Colonic mucosa (tissue), 4 donors: ENCODE measurements around the gene EMID1. TPM values are rescaled to one million over a fixed set of nuclear protein-coding genes. Genes with fewer than 3 reads are reported as not detected.
"Not testable (repeated sequence)": the region's sequence is repeated elsewhere in the genome, so short reads cannot be mapped to it uniquely, and the experiment has no call there.

ENCODE experiments used
- DNase-seq: peaks from one replicate; pipeline ENCODE4 v3.0.0-alpha.2; 2020
- H3K27ac ChIP-seq: fragments of 200-600 bp; one replicate; pipeline ENCODE4 v1.8.0; 2021
- H3K27me3 ChIP-seq: fragments of 200-600 bp; one replicate; pipeline ENCODE4 v1.8.0; 2021
- H3K36me3 ChIP-seq: fragments of 200-600 bp; one replicate; pipeline ENCODE4 v1.8.0; 2021
- H3K4me1 ChIP-seq: fragments of 200-600 bp; one replicate; pipeline ENCODE4 v1.8.0; 2021; ENCODE audit warnings: mild to moderate bottlenecking
- H3K4me3 ChIP-seq: fragments of 200-600 bp; one replicate; pipeline ENCODE4 v1.8.0; 2021
- H3K9ac ChIP-seq, 2 donors: one replicate each; pipeline ENCODE4 v1.7.0; 2013; ENCODE audit warnings: control low read depth in 2 of 2, low read depth in 2 of 2, low read length in 2 of 2
- H3K9me3 ChIP-seq: fragments of 200-600 bp; one replicate; pipeline ENCODE4 v1.8.0; 2021
- intact Hi-C: fragments of 100-400 bp; cut with DNase I; formaldehyde crosslinking; loops from one replicate; pipeline ENCODE4 v1.14.1; 2022
- total RNA-seq, 2 donors: library from RNA; stranded (reverse); fragmentation: NEBNext Ultra II Directional in 1 of 2; extraction: Animal tissue kit (Norgen Biotek cat#: 25700) in 1 of 2; gene quantifications; one replicate each; pipeline ENCODE4 v1.2.1, GENCODE V29; 2021
- TF ChIP-seq, protein P1 (sequence below): fragments of 200-600 bp; IDR thresholded peaks from one replicate; pipeline ENCODE4 v1.8.0; 2022; ENCODE audit warnings: antibody characterized with exemption, mild to moderate bottlenecking
- donor health status: healthy.
- donor health status: DM: no; HTN: no; CAD: no.
- donor health status: DM: no; HTN: no; CAD: no.

Gene EMID1
- total RNA-seq, 2 donors from 2014 or later = 4.4 TPM

DNA sequence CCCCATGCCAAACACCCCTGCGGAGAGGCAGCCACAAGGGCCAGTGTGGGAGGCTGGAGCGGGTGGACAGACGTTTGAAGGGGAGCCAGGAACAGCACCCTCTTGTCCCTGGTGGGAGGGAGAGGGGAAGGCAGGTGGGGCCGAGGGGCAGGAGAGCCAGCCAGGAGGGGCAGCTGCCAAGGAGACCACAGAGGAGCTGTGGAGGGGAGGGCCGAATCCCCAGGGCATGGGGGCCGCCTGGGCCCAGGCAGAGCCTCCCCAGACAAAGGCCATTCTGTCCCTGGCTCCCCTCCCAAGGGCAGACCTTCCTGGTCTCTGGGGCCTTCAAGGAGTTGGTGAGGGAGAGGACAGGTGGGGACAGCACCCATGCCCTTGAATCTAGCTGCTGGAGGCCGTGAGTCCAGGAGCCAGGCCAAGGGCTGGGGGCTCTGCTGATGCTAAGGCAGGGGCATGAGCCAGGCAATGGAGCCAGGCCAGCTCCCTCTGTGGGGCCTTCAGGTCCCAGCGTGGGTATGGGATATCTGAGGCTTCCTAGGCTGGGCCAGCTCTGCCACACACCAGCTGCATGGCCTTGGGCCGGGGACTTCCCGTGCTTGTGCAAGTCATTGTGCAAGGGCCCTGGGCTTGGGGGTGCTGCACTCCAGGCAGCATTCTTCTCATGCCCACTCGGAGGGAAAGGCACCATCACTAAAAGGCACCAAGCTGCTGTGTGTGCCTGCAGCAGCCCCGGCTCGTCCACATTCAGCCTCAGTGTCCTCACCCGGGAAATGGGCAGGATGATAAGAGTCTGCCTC, 11.4 kb downstream of the EMID1 start:
- Histone ChIP-seq H3K4me3 (no peak overlapping the region), H3K4me1 (no peaks in the 10 kb centered on the region), H3K27me3 (no peaks in the 10 kb centered on the region), H3K9ac (no peak overlapping the region), H3K27ac (no peak overlapping the region), H3K9me3 (no peaks in the 10 kb centered on the region), H3K36me3 (no peaks in the 10 kb centered on the region)
- TF ChIP-seq, protein P1, sequence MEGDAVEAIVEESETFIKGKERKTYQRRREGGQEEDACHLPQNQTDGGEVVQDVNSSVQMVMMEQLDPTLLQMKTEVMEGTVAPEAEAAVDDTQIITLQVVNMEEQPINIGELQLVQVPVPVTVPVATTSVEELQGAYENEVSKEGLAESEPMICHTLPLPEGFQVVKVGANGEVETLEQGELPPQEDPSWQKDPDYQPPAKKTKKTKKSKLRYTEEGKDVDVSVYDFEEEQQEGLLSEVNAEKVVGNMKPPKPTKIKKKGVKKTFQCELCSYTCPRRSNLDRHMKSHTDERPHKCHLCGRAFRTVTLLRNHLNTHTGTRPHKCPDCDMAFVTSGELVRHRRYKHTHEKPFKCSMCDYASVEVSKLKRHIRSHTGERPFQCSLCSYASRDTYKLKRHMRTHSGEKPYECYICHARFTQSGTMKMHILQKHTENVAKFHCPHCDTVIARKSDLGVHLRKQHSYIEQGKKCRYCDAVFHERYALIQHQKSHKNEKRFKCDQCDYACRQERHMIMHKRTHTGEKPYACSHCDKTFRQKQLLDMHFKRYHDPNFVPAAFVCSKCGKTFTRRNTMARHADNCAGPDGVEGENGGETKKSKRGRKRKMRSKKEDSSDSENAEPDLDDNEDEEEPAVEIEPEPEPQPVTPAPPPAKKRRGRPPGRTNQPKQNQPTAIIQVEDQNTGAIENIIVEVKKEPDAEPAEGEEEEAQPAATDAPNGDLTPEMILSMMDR = no peak
- no peak for DNase-seq
- intact Hi-C loops = no loop called here

DNA sequence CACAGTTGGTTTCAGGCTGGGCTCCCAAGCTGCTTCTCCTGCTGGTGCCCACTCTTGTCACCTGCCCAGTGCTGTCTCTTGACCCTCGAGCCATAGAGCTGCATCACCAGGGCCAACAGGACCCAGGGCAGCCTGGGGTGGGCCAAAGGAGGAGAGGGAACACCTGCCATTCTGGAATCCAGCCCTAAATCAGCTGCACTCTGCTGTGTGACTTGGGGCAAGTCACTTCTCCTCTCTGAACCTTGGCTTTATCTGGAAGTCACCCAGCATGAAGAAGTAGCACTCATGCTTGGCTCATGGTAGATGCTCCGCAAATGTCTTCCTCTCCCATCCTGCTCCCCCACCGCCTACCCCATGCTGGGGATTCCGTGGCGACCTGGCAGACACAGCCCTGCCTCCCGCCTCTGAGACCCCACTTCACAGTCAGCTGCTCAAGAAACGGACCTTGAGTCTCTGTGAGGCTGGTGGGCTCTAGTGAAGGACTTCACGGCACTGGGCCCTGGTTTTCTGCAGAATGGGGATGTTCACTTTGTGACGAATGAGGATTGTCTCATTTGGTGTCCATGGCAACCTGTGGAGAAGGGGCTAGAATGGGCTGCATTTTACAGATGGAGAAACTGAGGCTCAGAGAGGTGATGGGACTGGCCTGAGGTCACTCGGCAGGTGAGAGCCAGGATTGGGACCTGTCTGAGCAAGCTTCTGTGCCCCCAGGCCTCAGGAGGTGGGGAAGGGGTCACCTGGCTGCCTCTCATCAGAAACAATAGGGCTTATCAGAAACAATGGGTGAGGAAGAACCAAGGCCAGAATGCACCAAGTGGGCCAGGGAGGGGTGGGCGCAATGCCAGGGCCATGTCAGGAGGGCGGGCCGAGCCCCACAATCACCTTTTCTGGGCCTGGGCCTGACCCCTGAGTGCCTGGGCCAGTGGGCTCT, 12.4 kb downstream of the EMID1 start:
- TF ChIP-seq, protein P1 = no peak
- H3K27ac ChIP-seq = no peak overlapping the region
- no peaks in the 10 kb centered on the region for H3K36me3 ChIP-seq
- no peak for DNase-seq
- no peaks in the 10 kb centered on the region for H3K27me3 ChIP-seq
- H3K9me3 ChIP-seq = no peaks in the 10 kb centered on the region
- H3K9ac ChIP-seq = no peak overlapping the region
- H3K4me1 ChIP-seq = no peaks in the 10 kb centered on the region
- intact Hi-C loops = no loop called here
- no peak overlapping the region for H3K4me3 ChIP-seq

GRCh38 chr22:29218758-29219408, 13.2 kb downstream of the EMID1 start:
- Histone ChIP-seq H3K36me3 (no peaks in the 10 kb centered on the region), H3K27ac (no peak overlapping the region), H3K9me3 (no peaks in the 10 kb centered on the region), H3K4me3 (no peak overlapping the region), H3K9ac (no peak overlapping the region), H3K4me1 (no peaks in the 10 kb centered on the region), H3K27me3 (no peaks in the 10 kb centered on the region)
- DNase-seq = no peak
- TF ChIP-seq, protein P1 = no peak
- intact Hi-C loops = no loop called here

DNA sequence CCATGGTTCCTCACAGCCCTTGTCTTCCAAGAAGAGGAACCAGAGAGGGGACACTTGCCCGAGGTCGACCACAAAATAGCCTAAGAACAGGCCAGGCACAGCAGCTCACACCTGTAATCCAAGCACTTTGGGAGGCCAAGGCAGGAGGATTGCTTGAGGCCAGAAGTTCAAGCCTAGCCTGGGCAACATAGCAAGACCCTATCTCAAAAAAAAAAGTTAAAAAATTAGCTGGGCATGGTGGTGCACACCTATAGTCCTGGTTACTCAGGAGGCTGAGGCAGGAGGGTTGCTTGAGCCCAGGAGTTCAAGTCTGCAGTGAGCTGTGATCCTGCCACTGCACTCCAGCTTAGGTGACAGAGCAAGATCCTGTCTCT, 13.7 kb downstream of the EMID1 start:
- H3K36me3 ChIP-seq, H3K4me1 ChIP-seq, H3K27me3 ChIP-seq, intact Hi-C loops, H3K9ac ChIP-seq, H3K9me3 ChIP-seq, H3K4me3 ChIP-seq, H3K27ac ChIP-seq, DNase-seq: not testable (repeated sequence)

GRCh38 chr22:29219881-29220670, 14.4 kb downstream of the EMID1 start:
- Histone ChIP-seq H3K9ac (no peak overlapping the region), H3K27ac (no peak overlapping the region), H3K27me3 (no peaks in the 10 kb centered on the region), H3K4me1 (no peaks in the 10 kb centered on the region), H3K4me3 (no peak overlapping the region), H3K36me3 (no peaks in the 10 kb centered on the region), H3K9me3 (no peaks in the 10 kb centered on the region)
- no peak for DNase-seq
- TF ChIP-seq, protein P1 = no peak
- intact Hi-C loops = no loop called here
